GM12892 (cell line): ENCODE measurements around the gene NDUFV2.

Experiments
- POLR2A ChIP-seq: IDR thresholded peaks from 2 replicates; pipeline ENCODE4 v1.6.1; 2011; ENCODE audit warnings: low read depth, low read length, control low read depth
- POLR2AphosphoS5 ChIP-seq: IDR thresholded peaks from 2 replicates; pipeline ENCODE4 v1.6.1; 2011; ENCODE audit warnings: low read depth, low read length, control low read depth

DNA sequence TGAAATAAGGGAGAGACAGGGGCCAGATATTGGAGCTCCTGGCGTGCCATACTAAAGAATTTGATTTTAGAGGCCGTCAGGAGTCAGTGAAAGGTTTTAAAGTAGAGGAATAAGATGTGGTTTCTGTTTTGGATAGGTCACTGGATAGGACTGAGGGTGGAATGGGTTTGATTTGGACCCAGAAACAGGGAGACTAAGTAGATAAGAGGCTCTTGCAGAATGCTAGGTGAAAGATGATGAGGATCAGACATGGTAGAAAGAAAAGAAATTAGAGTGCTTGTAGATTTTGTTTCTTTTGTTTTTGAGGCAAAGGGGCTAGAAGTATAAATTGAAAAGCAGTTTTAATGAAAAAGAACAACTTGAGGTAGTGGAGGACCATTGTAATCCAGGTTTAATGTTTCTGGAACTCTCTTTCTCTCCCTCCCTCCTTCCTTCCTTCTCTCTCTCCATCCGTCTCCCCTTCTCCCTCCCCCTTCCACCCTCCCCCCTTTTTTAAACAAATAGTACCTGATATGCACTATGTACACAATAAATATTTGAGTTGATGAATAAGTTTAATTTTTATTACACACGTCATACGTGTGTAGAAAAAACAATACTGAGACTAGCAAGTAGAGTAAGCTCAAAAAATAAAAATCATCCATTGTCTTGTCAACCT, 1.9 kb downstream of the NDUFV2 start:
- TF ChIP-seq POLR2AphosphoS5 (no peak), POLR2A (no peak)
